HG03457 (cell line): ENCODE results near the gene EFCAB10.
A peak's percentile ranks its signal among the peaks of the same experiment; 100 is the strongest.

Experiments
- ATAC-seq: cut with Tn5 transposase; IDR thresholded peaks from one replicate; pipeline ENCODE4 v1.9.1; 2021; ENCODE audit warnings: moderate number of reproducible peaks; ENCODE audit not compliant: unreplicated experiment

EFCAB10 gene

GRCh38 chr7:105581066-105581811, at the start of gene EFCAB10:
Gene EFCAB10 (minus strand): TSS chr7:105581493. CDS start chr7:105581463, 30 bp downstream.
- peak; percentile 77 for ATAC-seq

GRCh38 chr7:105625986-105626385, 44.7 kb upstream of the EFCAB10 start:
- ATAC-seq = no peak

- no peak for ATAC-seq
Measured at GRCh38 chr7:105623906-105624305, 42.6 kb upstream of the EFCAB10 start.

GRCh38 chr7:105623378-105623777, 42.1 kb upstream of the EFCAB10 start:
- no peak for ATAC-seq

- ATAC-seq = no peak
Measured at GRCh38 chr7:105622106-105622731, 40.9 kb upstream of the EFCAB10 start.

GRCh38 chr7:105621617-105622016, 40.3 kb upstream of the EFCAB10 start:
- no peak for ATAC-seq

- no peak for ATAC-seq
Measured at GRCh38 chr7:105621176-105621575, 39.9 kb upstream of the EFCAB10 start.

- no peak for ATAC-seq
Measured at GRCh38 chr7:105619590-105619989, 38.3 kb upstream of the EFCAB10 start.

- ATAC-seq = no peak
Measured at GRCh38 chr7:105618016-105618296, 36.7 kb upstream of the EFCAB10 start.

GRCh38 chr7:105617280-105618015, 36.2 kb upstream of the EFCAB10 start:
- ATAC-seq = no peak

GRCh38 chr7:105614341-105614840, 33.1 kb upstream of the EFCAB10 start:
- no peak for ATAC-seq

- ATAC-seq = no peak
Measured at GRCh38 chr7:105613611-105614330, 32.5 kb upstream of the EFCAB10 start.

GRCh38 chr7:105612806-105613205, 31.5 kb upstream of the EFCAB10 start:
- ATAC-seq = no peak

- no peak for ATAC-seq
Measured at GRCh38 chr7:105611856-105612775, 30.8 kb upstream of the EFCAB10 start.

- ATAC-seq = no peak
Measured at GRCh38 chr7:105610165-105610930, 29.1 kb upstream of the EFCAB10 start.

- ATAC-seq = no peak
Measured at GRCh38 chr7:105602325-105603305, 21.3 kb upstream of the EFCAB10 start.

GRCh38 chr7:105600720-105601550, 19.6 kb upstream of the EFCAB10 start:
- ATAC-seq = no peak
